SJCRH30 (cell line): ENCODE results near the gene EPC1. TPM values are rescaled to one million over a fixed set of nuclear protein-coding genes. Genes with fewer than 3 reads are reported as not detected.
A peak's percentile ranks its signal among the peaks of the same experiment; 100 is the strongest.
"Not testable (repeated sequence)": the region's sequence is repeated elsewhere in the genome, so short reads cannot be mapped to it uniquely, and the experiment has no call there.

Experiments used
- DNase-seq, 2 experiments: peaks; one replicate each; pipeline ENCODE4 v3.0.0-alpha.2; 2015 to 2020
- H3K27ac ChIP-seq: fragments of 250-450 bp; sonication (Bioruptor Pico); 2 replicates; pipeline ENCODE4 v1.5.1; 2020; ENCODE audit warnings: mild to moderate bottlenecking, moderate library complexity
- H3K27me3 ChIP-seq: fragments of 250-450 bp; sonication (Bioruptor Pico); 2 replicates; pipeline ENCODE4 v1.5.1; 2020; ENCODE audit warnings: mild to moderate bottlenecking, moderate library complexity
- H3K36me3 ChIP-seq: fragments of 250-450 bp; sonication (Bioruptor Pico); 2 replicates; pipeline ENCODE4 v1.5.1; 2020; ENCODE audit warnings: mild to moderate bottlenecking, moderate library complexity
- H3K4me1 ChIP-seq: fragments of 250-450 bp; sonication (Bioruptor Pico); 2 replicates; pipeline ENCODE4 v1.5.1; 2020; ENCODE audit warnings: mild to moderate bottlenecking, moderate library complexity
- H3K4me3 ChIP-seq: fragments of 250-450 bp; sonication (Bioruptor Pico); 2 replicates; pipeline ENCODE4 v1.5.1; 2020; ENCODE audit warnings: mild to moderate bottlenecking, moderate library complexity
- H3K9me3 ChIP-seq: fragments of 250-450 bp; sonication (Bioruptor Pico); replicated peaks from 2 replicates; pipeline ENCODE4 v1.5.1; 2020; ENCODE audit warnings: mild to moderate bottlenecking, moderate library complexity
- total RNA-seq: library from RNA; depleted of rRNA; stranded (reverse); fragments of >200 nt; shearing (Covaris generic); gene quantifications from 2 replicates; pipeline ENCODE4 v1.2.3, GENCODE V29; 2014

The EPC1 gene
- total RNA-seq, 1 experiment from 2014 or later: 29.6 TPM

DNA sequence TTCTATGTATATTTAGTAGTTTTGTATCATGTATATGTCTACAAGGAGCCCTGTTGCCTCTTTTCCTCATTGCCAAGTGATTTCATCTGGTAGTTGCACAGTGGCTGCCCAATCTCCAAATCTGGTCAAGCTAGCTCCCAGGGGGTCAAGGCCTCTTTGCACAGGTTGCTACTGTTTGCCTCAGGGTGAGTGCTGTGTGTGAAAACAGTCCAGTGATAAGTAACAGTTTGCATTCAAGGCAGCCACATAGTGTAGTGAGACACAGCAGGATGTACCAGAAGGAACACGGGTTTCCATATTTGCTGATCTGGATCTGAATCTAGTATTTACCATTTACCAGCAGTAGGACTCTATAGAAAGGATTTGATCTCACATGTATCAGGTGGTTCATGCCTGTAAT, 13.3 kb upstream of the EPC1 start:
- peaks cover 5% of the 10 kb centered on the region; the same call in 1 of the 2 replicates for H3K36me3 ChIP-seq
- H3K4me1 ChIP-seq: no peaks in the 10 kb centered on the region
- no peaks in the 10 kb centered on the region; the same call in 1 of the 2 replicates for H3K9me3 ChIP-seq
- H3K27me3 ChIP-seq: no peaks in the 10 kb centered on the region
- no peak overlapping the region for H3K4me3 ChIP-seq
- DNase-seq: no peak
- no peak overlapping the region for H3K27ac ChIP-seq

DNA sequence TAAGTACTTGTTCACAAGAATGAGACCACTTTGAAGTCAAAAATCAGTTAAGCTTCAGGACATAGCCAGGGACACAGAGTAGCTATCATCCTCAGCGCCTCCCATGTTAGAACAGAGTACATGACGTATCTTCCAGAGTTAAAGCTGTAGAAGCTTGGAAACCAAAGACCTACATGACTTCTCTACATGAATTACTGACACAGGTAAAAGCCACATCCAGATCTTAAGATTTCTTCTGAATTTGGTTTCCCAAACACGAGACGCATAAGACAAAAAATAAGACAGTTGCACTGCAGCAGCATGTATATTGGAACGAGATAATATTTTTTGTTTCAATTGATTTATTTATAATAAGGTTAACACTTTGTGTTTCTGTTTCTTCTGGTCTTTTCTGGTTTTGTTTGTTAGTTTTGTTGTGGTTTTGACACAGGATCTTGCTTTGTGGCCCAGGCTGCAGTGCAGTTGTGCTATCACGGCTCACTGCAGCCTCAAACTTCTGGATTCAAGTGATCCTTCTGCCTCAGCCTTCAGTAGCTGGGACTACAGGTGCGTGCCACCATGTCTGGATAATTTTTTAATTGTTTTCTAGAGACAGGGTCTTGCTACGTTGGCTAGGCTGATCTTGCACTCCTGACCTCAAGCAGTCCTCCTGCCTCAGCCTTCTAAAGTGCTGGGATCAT, 10.2 kb upstream of the EPC1 start:
- no peak for DNase-seq
- H3K4me3 ChIP-seq: no peak overlapping the region
- no peaks in the 10 kb centered on the region; the same call in 1 of the 2 replicates for H3K9me3 ChIP-seq
- no peaks in the 10 kb centered on the region for H3K27me3 ChIP-seq
- H3K36me3 ChIP-seq: peaks cover 5% of the 10 kb centered on the region; the same call in 1 of the 2 replicates
- no peak overlapping the region for H3K27ac ChIP-seq
- H3K4me1 ChIP-seq: no peaks in the 10 kb centered on the region

DNA sequence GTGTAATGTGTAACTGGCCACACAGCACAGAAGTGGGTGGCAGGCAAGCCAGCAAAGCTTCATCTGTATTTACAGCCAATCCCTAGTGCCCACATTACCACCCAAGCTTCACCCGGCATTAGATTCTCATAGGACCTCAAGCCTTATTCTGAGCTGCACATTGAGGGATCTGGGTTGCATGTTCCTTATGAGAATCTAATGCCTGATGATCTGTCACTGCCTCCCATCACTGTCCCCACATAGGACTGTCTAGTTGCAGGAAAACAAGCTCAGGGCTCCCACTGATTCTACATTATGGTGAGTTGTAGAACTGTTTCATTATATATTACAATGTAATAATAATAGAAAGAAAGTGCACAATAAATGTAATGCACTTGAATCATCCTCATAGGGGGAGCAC, 7.7 kb upstream of the EPC1 start:
- H3K9me3 ChIP-seq, H3K27ac ChIP-seq, H3K4me3 ChIP-seq, H3K36me3 ChIP-seq, H3K4me1 ChIP-seq, H3K27me3 ChIP-seq, DNase-seq: not testable (repeated sequence)

DNA sequence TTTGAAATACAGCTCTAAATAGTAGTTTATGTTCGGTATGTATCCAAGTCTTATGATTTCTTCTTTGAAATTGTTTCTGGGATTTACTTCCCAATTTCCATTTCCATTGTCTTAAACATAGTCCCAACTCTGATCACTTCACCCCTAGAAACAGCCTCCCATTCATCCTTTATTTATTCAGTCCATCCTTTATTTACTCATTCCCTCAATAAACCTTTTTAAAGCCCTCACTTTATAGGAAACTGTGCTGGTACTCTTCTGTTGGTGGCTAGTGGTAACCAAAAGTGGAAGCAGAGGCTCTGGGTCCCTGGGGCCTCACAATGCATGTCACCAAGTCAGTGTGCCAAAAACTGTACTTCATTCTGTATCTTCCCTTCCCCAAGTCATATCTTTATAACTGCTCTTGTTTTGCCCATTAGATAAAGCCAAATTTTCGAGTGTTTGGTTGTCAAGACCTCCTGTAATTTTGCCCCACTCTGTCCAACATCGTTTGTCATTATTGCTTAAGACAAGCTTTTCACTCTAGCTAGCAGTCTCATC, 3.9 kb upstream of the EPC1 start:
- H3K27me3 ChIP-seq: no peaks in the 10 kb centered on the region
- H3K27ac ChIP-seq: no peak overlapping the region
- no peak for DNase-seq
- H3K4me1 ChIP-seq: no peaks in the 10 kb centered on the region
- no peaks in the 10 kb centered on the region for H3K9me3 ChIP-seq
- H3K36me3 ChIP-seq: no peaks in the 10 kb centered on the region; the same call in 1 of the 2 replicates
- H3K4me3 ChIP-seq: no peak overlapping the region

DNA sequence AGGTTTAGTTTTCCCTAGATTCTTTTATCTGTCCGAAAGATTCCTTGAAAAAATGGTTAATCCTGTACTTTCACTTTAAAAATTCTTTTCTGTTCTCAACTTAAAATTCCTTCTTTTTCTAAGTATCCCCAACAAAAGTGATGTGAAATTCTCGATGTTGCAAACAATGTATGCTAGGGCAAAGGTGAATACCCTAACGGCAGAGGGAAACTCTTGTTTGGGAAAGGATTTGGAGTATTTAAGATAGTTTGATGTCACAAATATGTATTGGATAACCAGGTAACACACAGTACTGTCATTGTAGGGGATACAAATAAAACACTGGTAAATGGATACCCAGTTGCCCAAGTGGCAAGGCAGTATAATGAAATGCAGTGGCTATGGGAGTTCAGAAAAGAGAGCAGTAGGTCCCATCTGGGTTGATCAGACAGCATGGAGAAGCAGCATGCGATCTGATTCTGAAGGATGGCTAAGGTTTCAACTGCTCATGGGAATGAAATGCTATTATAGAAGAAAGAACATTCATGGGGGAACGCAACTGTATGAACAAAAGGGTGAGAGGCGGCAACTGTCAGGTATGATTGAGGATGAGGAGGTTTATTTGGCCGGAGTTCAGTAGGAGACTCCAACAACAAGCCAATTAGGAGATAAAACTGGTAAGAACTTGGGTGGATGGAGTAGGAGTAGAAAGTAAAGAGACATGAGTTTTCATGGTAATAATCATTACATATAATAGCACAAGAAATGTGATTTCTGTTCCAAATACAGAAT, 3.2 kb upstream of the EPC1 start:
- H3K9me3 ChIP-seq: no peaks in the 10 kb centered on the region

DNA sequence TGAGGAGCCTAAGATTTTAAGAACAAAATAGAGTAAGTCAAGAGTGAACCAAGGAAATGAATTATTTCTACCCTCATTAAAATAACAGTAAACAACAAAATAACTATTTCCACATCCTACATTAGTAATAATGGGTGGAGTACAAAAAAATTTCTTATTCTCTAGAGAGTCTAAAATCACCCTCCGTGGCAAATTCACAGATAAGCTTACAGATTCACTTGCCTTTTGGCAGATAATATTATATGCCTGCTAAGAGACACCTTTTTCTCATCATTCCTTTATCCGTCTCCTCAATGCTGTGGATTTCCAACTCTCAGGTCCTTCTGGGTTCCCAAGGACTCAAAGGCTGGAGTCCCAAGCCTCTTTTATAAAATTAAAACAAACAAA, 2.2 kb upstream of the EPC1 start:
- peaks cover 9% of the 10 kb centered on the region for H3K36me3 ChIP-seq
- no peaks in the 10 kb centered on the region for H3K27me3 ChIP-seq
- H3K9me3 ChIP-seq: no peaks in the 10 kb centered on the region
- no peak for DNase-seq
- no peak overlapping the region for H3K4me3 ChIP-seq
- peaks cover 4% of the 10 kb centered on the region; the same call in 1 of the 2 replicates for H3K4me1 ChIP-seq
- no peak overlapping the region for H3K27ac ChIP-seq

More for the DNA sequence above, 3.2 kb upstream of the EPC1 start:
- H3K4me1 ChIP-seq: peaks cover under 1% of the 10 kb centered on the region; the same call in 1 of the 2 replicates
- no peaks in the 10 kb centered on the region for H3K27me3 ChIP-seq
- no peak overlapping the region for H3K4me3 ChIP-seq
- H3K36me3 ChIP-seq: no peaks in the 10 kb centered on the region; the same call in none of the 2 replicates
- DNase-seq: no peak
- no peak overlapping the region for H3K27ac ChIP-seq

DNA sequence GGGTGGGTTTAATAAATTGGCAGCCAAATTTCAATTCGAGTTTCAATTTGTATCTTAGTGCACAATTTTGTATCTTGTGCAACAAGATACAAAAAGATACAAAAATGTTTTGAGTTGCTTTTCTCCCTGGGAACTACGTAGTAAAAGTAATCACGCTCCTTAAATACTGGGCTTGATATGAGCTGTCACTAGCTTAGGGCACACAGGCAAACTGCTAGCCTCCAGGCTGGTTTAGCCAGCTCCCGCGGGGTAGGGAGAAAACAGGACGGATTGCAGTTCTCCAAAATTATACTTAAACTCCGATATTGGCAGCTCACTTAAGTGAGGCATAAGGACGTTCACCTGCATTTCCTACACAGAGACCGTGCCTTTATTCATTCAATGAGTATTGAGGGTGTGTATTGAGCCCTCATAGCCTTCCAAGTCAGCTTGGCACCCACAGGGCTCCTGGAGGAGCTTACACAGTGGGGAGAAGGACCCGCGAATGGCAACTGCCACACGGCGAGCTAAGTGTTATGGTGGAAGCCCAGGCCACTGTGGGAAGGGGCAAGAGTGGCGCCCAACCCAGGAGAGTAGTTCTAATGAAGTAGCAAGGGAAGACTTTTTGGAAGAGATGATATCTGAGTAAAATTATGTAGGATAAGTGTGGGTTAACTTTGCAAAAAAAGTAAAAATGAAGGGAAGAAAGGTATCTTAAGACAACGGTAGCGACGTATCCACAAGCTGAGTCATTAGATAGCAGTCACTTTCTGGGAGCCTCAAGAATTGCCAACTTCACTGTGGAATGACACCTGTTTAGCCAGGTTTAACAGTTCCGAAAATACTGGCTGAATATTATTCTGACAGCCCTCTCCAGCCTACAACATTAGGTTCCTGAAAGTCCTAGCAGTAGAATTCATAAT, 1.6 kb upstream of the EPC1 start:
- peaks cover 4% of the 10 kb centered on the region; the same call in 1 of the 2 replicates for H3K4me1 ChIP-seq
- H3K27me3 ChIP-seq: no peaks in the 10 kb centered on the region
- DNase-seq: no peak
- H3K27ac ChIP-seq: no peak overlapping the region
- H3K9me3 ChIP-seq: no peaks in the 10 kb centered on the region
- no peak overlapping the region for H3K4me3 ChIP-seq
- peaks cover 15% of the 10 kb centered on the region for H3K36me3 ChIP-seq

DNA sequence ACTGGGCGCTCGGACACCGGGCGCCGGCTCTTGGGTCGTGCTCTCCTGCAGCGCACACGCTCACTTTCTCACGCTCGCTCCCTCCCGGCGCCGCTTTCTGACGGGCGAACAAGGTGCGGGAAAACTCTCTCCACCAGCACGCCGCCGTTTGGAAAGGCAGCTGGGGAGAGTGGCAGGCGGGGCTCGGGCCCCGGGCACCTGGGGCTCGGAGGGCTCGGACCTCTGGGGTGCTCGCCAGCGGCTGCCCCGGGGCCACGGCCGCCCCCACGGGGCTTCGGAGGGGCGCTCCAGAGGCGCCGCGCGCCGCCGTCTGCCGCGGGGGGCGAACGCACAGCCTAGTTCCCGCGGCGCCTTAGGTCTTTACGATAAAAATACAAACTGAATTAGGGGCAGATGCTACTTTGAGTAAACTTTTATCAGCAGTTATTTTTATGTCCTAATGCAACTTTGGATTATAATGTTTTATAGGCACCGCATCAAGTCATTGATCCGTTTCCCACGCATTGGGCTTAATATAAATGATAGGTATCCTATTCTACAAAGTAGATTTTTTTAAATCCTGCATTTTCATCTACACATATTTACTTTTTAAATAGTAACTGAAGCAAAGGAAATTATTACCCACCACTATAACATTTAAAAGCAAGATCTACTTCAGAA, 535 bp upstream of the EPC1 start:
- peak overlapping the region; percentile 97 for H3K4me3 ChIP-seq
- peak overlapping the region; percentile 100 for H3K27ac ChIP-seq
- H3K36me3 ChIP-seq: peaks cover 24% of the 10 kb centered on the region
- no peak for DNase-seq
- no peaks in the 10 kb centered on the region for H3K27me3 ChIP-seq
- H3K9me3 ChIP-seq: no peaks in the 10 kb centered on the region
- peaks cover 4% of the 10 kb centered on the region; the same call in 1 of the 2 replicates for H3K4me1 ChIP-seq

DNA sequence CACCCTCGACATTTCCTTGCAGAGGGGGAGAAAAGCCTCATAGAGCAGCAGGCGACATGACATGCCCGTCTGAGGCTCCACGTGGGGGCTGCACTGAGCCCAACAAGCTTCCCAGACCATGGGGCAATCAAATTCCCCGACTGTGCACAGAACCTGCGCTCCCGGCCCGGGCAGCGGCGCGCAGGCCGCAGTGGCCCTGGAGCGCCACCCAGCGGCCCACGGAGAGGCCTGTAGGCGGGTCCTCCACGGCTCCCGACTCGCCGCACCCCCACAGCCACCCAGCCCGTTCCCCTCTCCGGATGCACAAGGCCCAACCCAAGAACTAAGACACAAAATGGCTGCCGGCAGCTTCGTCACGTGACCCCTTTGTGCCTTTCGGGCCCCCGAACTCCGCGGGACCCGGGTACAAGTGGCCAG, 816 bp downstream of the EPC1 start:
- peaks cover 29% of the 10 kb centered on the region for H3K36me3 ChIP-seq
- H3K9me3 ChIP-seq: no peaks in the 10 kb centered on the region

DNA sequence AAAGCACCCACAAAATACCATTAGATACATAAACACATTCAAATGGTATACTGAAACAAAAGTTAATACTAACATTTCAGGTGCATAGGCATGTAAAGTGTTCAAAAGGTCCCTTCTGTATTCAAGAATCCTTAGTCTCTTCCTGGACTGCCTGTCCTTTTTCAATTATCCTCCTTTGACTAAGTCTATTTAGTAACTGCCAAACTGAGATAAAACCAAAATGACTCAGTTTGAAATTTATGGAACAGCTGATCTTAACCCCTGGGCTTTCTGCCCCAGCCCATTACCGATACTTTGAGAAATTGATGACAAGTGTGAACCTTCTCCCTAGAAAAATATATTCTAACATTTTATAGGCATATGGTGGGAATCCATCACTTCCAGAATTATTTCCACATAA, 5.4 kb downstream of the EPC1 start:
- H3K4me3 ChIP-seq: no peak overlapping the region
- peaks cover 4% of the 10 kb centered on the region; the same call in 1 of the 2 replicates for H3K4me1 ChIP-seq
- no peaks in the 10 kb centered on the region for H3K27me3 ChIP-seq
- peaks cover 34% of the 10 kb centered on the region for H3K36me3 ChIP-seq
- no peak for DNase-seq
- no peak overlapping the region for H3K27ac ChIP-seq
- no peaks in the 10 kb centered on the region for H3K9me3 ChIP-seq

More for the DNA sequence above, 816 bp downstream of the EPC1 start:
- H3K4me1 ChIP-seq: peaks cover 4% of the 10 kb centered on the region; the same call in 1 of the 2 replicates
- DNase-seq: peak; percentile 97 to 98
- peak overlapping the region; percentile 100 for H3K27ac ChIP-seq
- no peaks in the 10 kb centered on the region for H3K27me3 ChIP-seq
- H3K4me3 ChIP-seq: peak overlapping the region; percentile 97

DNA sequence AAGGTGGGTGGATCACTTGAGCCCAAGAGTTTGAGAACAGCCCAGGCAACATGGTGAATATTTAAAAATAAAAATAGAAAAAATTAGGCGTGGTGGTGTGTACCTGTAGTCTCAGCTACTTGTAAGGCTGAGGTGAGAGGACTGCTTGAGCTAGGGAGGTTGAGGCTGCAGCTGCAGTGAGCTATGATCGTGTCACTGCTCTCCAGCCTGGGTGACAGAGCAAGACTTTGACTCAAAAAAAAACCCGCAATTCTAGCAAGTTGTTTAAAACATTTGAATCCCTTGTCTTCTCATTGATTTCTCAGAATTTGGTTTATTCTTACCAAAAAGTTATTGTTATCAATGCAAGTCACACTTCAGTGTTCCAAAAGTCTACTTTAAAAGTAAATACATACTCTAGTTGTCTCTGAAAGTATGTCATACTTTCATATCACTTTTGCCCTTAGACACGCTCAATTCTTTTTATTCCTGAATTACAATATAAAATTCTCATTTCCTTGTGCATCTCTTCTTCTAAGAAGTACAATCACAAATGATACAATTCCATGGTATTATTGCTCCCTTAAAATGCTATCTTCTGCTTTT, 6.3 kb downstream of the EPC1 start:
- no peaks in the 10 kb centered on the region for H3K27me3 ChIP-seq
- H3K9me3 ChIP-seq: no peaks in the 10 kb centered on the region
- H3K4me3 ChIP-seq: no peak overlapping the region
- DNase-seq: no peak
- H3K27ac ChIP-seq: no peak overlapping the region
- peaks cover 4% of the 10 kb centered on the region; the same call in 1 of the 2 replicates for H3K4me1 ChIP-seq
- H3K36me3 ChIP-seq: peaks cover 34% of the 10 kb centered on the region

DNA sequence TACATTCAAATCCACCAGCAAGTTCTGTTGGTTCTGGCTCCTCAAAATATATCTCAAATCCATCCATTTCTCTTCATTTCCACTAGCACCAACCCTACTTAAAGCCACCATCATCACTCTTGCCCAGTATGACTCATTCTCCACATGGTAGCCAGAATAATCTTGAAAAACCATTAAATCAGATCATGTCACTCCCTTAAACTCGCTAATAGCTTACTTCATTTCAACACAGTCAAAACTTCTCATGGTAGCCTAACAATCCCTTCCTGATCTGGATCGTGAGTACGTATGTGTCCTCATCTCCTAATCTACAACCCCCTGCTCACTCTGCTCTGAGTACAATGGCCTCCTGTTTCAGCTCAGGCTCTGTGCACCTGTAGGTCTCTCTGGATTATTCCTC, 8.7 kb downstream of the EPC1 start:
- Histone ChIP-seq H3K4me1 (no peaks in the 10 kb centered on the region), H3K27ac (no peak overlapping the region), H3K36me3 (peaks cover 16% of the 10 kb centered on the region; the same call in 1 of the 2 replicates), H3K27me3 (no peaks in the 10 kb centered on the region), H3K4me3 (no peak overlapping the region), H3K9me3 (no peaks in the 10 kb centered on the region)
- DNase-seq: no peak

DNA sequence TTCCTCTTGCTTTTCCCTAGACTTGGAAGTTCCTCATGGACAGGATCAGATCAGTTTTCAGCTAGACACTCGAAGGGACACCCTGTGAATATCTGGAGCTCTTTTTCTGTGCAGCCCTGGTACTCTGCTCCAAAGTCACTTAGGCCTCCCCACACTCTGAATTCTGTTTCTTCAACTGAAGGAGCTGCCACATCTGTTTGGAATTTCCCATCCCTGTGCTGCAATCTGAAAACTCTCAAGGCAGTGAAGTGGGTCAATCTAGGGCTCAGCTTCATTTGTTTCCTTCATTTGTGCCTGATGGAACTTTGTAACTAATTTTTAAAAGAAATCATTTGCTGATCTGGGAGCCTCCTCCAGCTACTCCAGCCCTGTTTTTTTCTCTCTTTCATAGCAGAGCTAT, 9.6 kb downstream of the EPC1 start:
- Histone ChIP-seq H3K4me1 (no peaks in the 10 kb centered on the region), H3K27ac (no peak overlapping the region), H3K27me3 (no peaks in the 10 kb centered on the region), H3K4me3 (no peak overlapping the region), H3K36me3 (peaks cover 9% of the 10 kb centered on the region; the same call in 1 of the 2 replicates), H3K9me3 (no peaks in the 10 kb centered on the region)
- no peak for DNase-seq
